ENCODE data around the gene CHAF1B. TPM values are rescaled to one million over a fixed set of nuclear protein-coding genes. Genes with fewer than 3 reads are reported as not detected.

Gene CHAF1B
- total and polyA plus RNA-seq, 9 of the 15 experiments (the other 6 are each of a cell fraction or from before 2014, with no cell fraction given), result 7.5 to 36.8 (median 21.0) TPM

GRCh38 chr21:36408568-36408967 lies 23.4 kb downstream of the CHAF1B start:
- no peak for TF ChIP-seq ZNF778 (CRISPR knock-in tag; IDR thresholded peaks at IDR 0.05)
- no peak for TF ChIP-seq BCLAF1 (IDR thresholded peaks at IDR 0.05; ENCODE audit: borderline replicate concordance in 1 of 2, control insufficient read depth in 1 of 2, low read depth in 2 of 2, low read length in 1 of 2)
- ATAC-seq, result no peak
- no peaks in the 10 kb centered on the region for H3K9me3 ChIP-seq (replicated peaks; ENCODE audit: control insufficient read depth, insufficient read depth, low read depth, low read length)
- no peak overlapping the region for H3K4me3 ChIP-seq
- no peaks in the 10 kb centered on the region for H3K4me1 ChIP-seq (replicated peaks in 1 of 2; ENCODE audit: control insufficient read depth in 2 of 2, insufficient read depth in 2 of 2, low read length in 2 of 2)
- no peaks in the 10 kb centered on the region for H3K27me3 ChIP-seq (ENCODE audit: control insufficient read depth in 2 of 2, insufficient read depth in 2 of 2, low read length in 2 of 2)
- in situ Hi-C loops (cut with MboI) (no loop called here), intact Hi-C loops (cut with micrococcal nuclease) (no loop called here)
- no peaks in the 10 kb centered on the region for H3K9me1 ChIP-seq (ENCODE audit: control insufficient read depth, insufficient read depth, low read length)
- no peak overlapping the region for H3K9ac ChIP-seq (ENCODE audit: insufficient read depth in 1 of 2, low read depth in 2 of 2, low read length in 2 of 2)
- no peak overlapping the region for H2AFZ ChIP-seq (ENCODE audit: low read depth, low read length)
- no peaks in the 10 kb centered on the region for H3K79me2 ChIP-seq (ENCODE audit: control insufficient read depth, insufficient read depth, low read length)
- H3K27ac ChIP-seq (ENCODE audit: extremely low read depth, low read depth, low read length), result no peak overlapping the region
- no peak overlapping the region for H3K4me2 ChIP-seq (ENCODE audit: insufficient read depth, low read length)
- CTCF ChIA-PET (ENCODE audit: low intra/inter-chr PET ratio), result no interaction called here
- peaks cover 65% of the 10 kb centered on the region for H3K36me3 ChIP-seq (ENCODE audit: control insufficient read depth, insufficient read depth, low read length)
- H4K20me1 ChIP-seq (replicated peaks; ENCODE audit: control insufficient read depth, insufficient read depth, low read length), result 0 out of 2 replicates have a peak, but pooled peaks cover 5% of the 10 kb centered on the region
- POLR2A ChIA-PET, result no interaction called here
- no peak for FAIRE-seq
- BruUV-seq (replicated peaks), result no TSS peak
- no peak for DNase-seq (ENCODE audit: extremely low read depth in 1 of 4, low spot score in 3 of 4)
- 93% methylated on average over 6 of the region's 6 CpGs for WGBS (ENCODE audit: insufficient coverage, low coverage, missing lambda C conversion rate)

- 94% methylated on average over 10 of the region's 10 CpGs for WGBS (ENCODE audit: insufficient coverage, low coverage, missing lambda C conversion rate)
- ChIA-PET POLR2A (no interaction called here), CTCF (ENCODE audit: low intra/inter-chr PET ratio) (no interaction called here)
- in situ Hi-C loops (cut with MboI) (no loop called here), intact Hi-C loops (cut with micrococcal nuclease) (no loop called here)
- no peak overlapping the region for H3K4me2 ChIP-seq (ENCODE audit: insufficient read depth, low read length)
- H3K9me1 ChIP-seq (ENCODE audit: control insufficient read depth, insufficient read depth, low read length), result no peaks in the 10 kb centered on the region
- no peak overlapping the region for H2AFZ ChIP-seq (ENCODE audit: low read depth, low read length)
- no peaks in the 10 kb centered on the region for H3K79me2 ChIP-seq (ENCODE audit: control insufficient read depth, insufficient read depth, low read length)
- no peaks in the 10 kb centered on the region for H3K4me1 ChIP-seq (replicated peaks in 1 of 2; ENCODE audit: control insufficient read depth in 2 of 2, insufficient read depth in 2 of 2, low read length in 2 of 2)
- no peak for DNase-seq (ENCODE audit: extremely low read depth in 1 of 4, low spot score in 3 of 4)
- ATAC-seq, result no peak
- FAIRE-seq, result no peak
- H4K20me1 ChIP-seq (replicated peaks; ENCODE audit: control insufficient read depth, insufficient read depth, low read length), result 0 out of 2 replicates have a peak, but pooled peaks cover 5% of the 10 kb centered on the region
- H3K9ac ChIP-seq (ENCODE audit: insufficient read depth in 1 of 2, low read depth in 2 of 2, low read length in 2 of 2), result no peak overlapping the region
- H3K36me3 ChIP-seq (ENCODE audit: control insufficient read depth, insufficient read depth, low read length), result peaks cover 80% of the 10 kb centered on the region
- H3K27ac ChIP-seq (ENCODE audit: extremely low read depth, low read depth, low read length), result no peak overlapping the region
- H3K9me3 ChIP-seq (replicated peaks; ENCODE audit: control insufficient read depth, insufficient read depth, low read depth, low read length), result no peaks in the 10 kb centered on the region
- BruUV-seq (replicated peaks), result no TSS peak
- H3K27me3 ChIP-seq (ENCODE audit: control insufficient read depth in 2 of 2, insufficient read depth in 2 of 2, low read length in 2 of 2), result no peaks in the 10 kb centered on the region
- H3K4me3 ChIP-seq, result no peak overlapping the region
- TF ChIP-seq ZNF740 (CRISPR knock-in tag; IDR thresholded peaks at IDR 0.05) (no peak), ZNF740 (tag; IDR thresholded peaks at IDR 0.05) (no peak), TAF15 (IDR thresholded peaks at IDR 0.05; ENCODE audit: low read depth, low read length) (no peak), ZNF224 (CRISPR knock-in tag; IDR thresholded peaks at IDR 0.05) (no peak), ESRRA (IDR thresholded peaks at IDR 0.05; ENCODE audit: borderline replicate concordance, low read depth) (no peak), POLR2A (conservative IDR thresholded peaks at IDR 0.05) (no peak), ZNF57 (CRISPR knock-in tag; IDR thresholded peaks at IDR 0.05) (no peak), MAFK (IDR thresholded peaks at IDR 0.05; ENCODE audit: low read length) (no peak), SP1 (CRISPR knock-in tag; IDR thresholded peaks at IDR 0.05) (no peak), ZNF764 (CRISPR knock-in tag; IDR thresholded peaks at IDR 0.05; ENCODE audit: low read depth) (no peak)
Measured at GRCh38 chr21:36411301-36411700, 26.1 kb downstream of the CHAF1B start.
